Peyer's patch (tissue), 4 donors: Measurements from ENCODE around the gene NCS1. TPM values are rescaled to one million over a fixed set of nuclear protein-coding genes. Genes with fewer than 3 reads are reported as not detected.
A peak's percentile ranks its signal among the peaks of the same experiment; 100 is the strongest.

Experiments used
- DNase-seq, 3 donors: peaks; one replicate each; pipeline ENCODE4 v3.0.0-alpha.2; 2017 to 2019
- H3K27ac ChIP-seq, 4 donors: fragments of 200-600 bp; sonication (generic); one replicate each; pipeline ENCODE4 v1.5.1; 2016 to 2019
- H3K27me3 ChIP-seq, 2 donors: fragments of 200-600 bp; sonication (generic); one replicate each; pipeline ENCODE4 v1.5.1; 2019
- H3K36me3 ChIP-seq, 3 donors: fragments of 200-600 bp; sonication (generic); one replicate each; pipeline ENCODE4 v1.5.1; 2016 to 2019
- H3K4me1 ChIP-seq, 4 donors: fragments of 200-600 bp; sonication (generic); one replicate each; pipeline ENCODE4 v1.5.1; 2016 to 2019
- H3K4me3 ChIP-seq, 4 donors: fragments of 200-600 bp; sonication (generic); 1 replicate in 3 of 4; 2 replicates in 1 of 4; pipeline ENCODE4 v1.5.1; 2016 to 2019; ENCODE audit warnings: mild to moderate bottlenecking in 1 of 4
- H3K9me3 ChIP-seq, 4 donors: fragments of 200-600 bp; sonication (generic); one replicate each; pipeline ENCODE4 v1.5.1; 2016 to 2019; ENCODE audit warnings: mild to moderate bottlenecking in 1 of 4
- POLR2A ChIP-seq, 2 donors: fragments of 450-650 bp; IDR thresholded peaks; one replicate each; pipeline ENCODE4 v1.5.1; 2017; ENCODE audit warnings: antibody characterized with exemption in 2 of 2, mild to moderate bottlenecking in 2 of 2, moderate library complexity in 2 of 2
- total RNA-seq, 4 donors: library from RNA; depleted of rRNA; stranded (reverse); fragments of >200 nt; gene quantifications; one replicate each; pipeline ENCODE4 v1.1.0, GENCODE V29; 2016
- TF ChIP-seq, protein P1 (sequence below), 6 experiments: fragments of 450-650 bp in 4 of 6; fragments of 200-600 bp in 2 of 6; sonication (generic) in 1 of 6; IDR thresholded peaks; one replicate each; pipeline ENCODE4 v1.5.1; 2017 to 2019; ENCODE audit warnings: antibody characterized with exemption in 6 of 6, mild to moderate bottlenecking in 3 of 6, moderate library complexity in 1 of 6

NCS1 gene
- total RNA-seq, 4 donors from 2014 or later = 0.70 to 6.6 (median 4.1) TPM

DNA sequence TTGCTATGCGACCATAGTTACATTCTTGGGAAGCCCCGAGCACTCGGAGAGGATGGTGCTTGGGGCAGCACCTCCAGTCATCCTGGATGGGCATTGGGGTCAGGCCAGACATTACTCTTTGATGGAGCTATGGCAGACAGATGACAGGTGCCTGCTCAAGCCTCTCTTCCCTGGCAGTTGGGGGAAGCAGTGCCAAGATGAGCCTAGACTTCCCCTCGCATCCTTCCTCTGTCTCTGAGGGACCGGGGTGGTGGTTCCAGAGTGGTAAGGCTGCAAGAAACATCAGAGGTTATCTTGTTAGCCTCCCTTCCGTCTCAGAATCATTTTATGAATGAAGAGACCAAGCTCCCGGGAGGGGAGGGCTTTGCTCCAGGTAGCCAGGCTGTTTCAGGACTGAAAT lies 90.6 kb downstream of the NCS1 start:
- H3K27ac ChIP-seq = peak overlapping the region in 2 of 4 donors; percentile 5 to 70
- DNase-seq = peak in 1 of 3 donors; percentile 11
- H3K4me1 ChIP-seq = peaks cover 0 to 22% (median 0%) of the 10 kb centered on the region in 4 donors

DNA sequence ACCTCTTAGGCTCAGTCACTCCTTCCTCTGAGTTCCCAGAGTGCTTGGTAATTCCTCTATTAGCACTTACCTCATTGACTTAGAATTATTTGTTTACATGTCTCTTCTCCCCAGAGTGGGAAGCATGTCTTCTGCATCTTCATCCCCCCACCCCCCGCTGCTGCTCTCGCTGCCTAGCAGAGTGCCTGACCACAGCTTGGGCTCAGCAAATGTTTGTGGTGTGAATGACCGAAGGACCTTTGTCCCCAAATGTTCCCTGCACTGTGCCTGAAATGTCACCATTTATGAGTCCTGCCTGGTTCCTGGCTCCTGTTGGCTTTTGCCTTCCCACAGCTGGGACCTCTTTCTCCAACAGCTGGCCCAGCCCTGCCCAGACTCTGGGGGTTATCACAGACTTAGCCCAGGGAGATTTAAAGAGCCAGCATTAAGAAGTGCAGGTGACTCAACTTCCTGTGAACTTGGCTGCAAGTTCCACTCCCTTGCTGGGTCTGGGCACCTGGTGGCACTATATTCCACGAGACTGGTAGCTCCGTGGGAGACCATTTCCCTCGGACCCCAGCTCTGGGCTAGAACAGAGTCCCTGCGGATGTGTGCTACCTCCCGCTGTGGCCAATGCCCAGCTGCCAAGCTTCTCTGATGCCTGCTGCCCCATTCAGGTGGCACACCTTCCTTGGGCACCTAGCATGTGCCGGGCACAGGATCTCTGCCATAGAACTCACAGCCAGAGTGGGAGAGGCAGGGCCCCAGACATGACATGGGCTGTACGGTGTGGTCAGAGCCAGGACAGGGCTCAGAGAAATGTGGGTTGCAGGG lies 91.6 kb downstream of the NCS1 start:
- peak in 1 of 3 donors; percentile 45 for DNase-seq
- Histone ChIP-seq H3K27me3 (peaks cover 0 to 13% of the 10 kb centered on the region in 2 donors), H3K36me3 (no peaks in the 10 kb centered on the region), H3K9me3 (no peaks in the 10 kb centered on the region), H3K4me3 (no peak overlapping the region), H3K4me1 (peaks cover 0 to 22% (median 0%) of the 10 kb centered on the region in 4 donors), H3K27ac (peak overlapping the region in 2 of 4 donors; percentile 38 to 45)
- TF ChIP-seq POLR2A (IDR thresholded peaks at IDR 0.05) = no peak
- TF ChIP-seq, protein P1, sequence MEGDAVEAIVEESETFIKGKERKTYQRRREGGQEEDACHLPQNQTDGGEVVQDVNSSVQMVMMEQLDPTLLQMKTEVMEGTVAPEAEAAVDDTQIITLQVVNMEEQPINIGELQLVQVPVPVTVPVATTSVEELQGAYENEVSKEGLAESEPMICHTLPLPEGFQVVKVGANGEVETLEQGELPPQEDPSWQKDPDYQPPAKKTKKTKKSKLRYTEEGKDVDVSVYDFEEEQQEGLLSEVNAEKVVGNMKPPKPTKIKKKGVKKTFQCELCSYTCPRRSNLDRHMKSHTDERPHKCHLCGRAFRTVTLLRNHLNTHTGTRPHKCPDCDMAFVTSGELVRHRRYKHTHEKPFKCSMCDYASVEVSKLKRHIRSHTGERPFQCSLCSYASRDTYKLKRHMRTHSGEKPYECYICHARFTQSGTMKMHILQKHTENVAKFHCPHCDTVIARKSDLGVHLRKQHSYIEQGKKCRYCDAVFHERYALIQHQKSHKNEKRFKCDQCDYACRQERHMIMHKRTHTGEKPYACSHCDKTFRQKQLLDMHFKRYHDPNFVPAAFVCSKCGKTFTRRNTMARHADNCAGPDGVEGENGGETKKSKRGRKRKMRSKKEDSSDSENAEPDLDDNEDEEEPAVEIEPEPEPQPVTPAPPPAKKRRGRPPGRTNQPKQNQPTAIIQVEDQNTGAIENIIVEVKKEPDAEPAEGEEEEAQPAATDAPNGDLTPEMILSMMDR (IDR thresholded peaks at IDR 0.05) = no peak

More for the DNA sequence above, 90.6 kb downstream of the NCS1 start:
- Histone ChIP-seq H3K27me3 (peaks cover 0 to 13% of the 10 kb centered on the region in 2 donors), H3K4me3 (no peak overlapping the region), H3K36me3 (no peaks in the 10 kb centered on the region), H3K9me3 (peaks cover 0 to 3% (median 0%) of the 10 kb centered on the region in 4 donors)
- TF ChIP-seq, protein P1 (IDR thresholded peaks at IDR 0.05) = no peak
- TF ChIP-seq POLR2A (IDR thresholded peaks at IDR 0.05) = no peak

DNA sequence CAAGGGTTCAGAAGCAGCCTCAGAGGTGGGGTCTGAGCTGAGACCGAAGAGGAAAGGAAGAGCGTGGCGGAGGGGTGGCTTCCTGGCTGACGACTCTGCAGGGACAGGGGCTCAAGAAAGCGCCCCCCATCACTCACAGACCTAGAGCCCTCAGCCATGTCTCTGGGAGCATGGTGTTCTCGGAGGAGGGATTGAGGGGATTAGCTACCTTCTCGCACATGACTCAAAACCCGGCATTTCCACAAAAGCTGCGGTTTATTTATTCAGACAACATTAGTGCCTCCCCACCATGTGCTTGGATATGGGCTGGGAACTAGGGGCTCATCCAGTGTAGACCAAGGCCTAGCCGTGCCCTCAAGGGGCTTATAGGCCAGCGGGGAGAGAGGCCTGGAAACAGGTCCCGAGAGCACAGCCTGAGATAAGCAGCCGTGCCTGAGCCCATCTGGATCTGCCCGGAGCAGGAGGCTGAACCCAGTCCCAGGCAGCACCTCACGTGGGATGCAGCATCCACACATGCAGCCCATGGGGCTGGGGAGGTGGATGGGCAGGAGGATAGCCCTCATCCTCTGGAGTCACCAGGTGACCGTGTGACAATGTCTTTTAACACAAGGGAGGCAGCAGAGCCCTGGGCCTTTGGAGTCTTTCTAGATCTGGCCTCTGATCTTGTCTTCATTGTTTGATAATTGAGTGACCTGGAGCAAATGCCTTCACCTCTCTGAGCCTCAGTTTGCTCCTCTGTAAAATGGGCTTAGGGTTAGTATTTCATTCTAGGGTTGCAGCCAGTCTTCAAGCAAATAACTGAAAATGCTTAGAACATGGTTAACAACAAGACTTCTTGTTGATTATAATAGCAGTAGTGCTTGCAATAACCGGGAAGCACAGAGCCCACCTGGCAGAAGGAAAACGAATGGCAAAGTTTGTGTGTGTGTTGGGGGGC lies 92.5 kb downstream of the NCS1 start:
- Histone ChIP-seq H3K27me3 (peaks cover 0 to 13% of the 10 kb centered on the region in 2 donors), H3K27ac (peak overlapping the region in 3 of 4 donors; percentile 38 to 82 (median 68)), H3K4me3 (peak overlapping the region in 1 of 4 donors; percentile 52), H3K36me3 (no peaks in the 10 kb centered on the region), H3K9me3 (no peaks in the 10 kb centered on the region), H3K4me1 (peaks cover 0 to 22% (median 0%) of the 10 kb centered on the region in 4 donors)
- DNase-seq = peak in 1 of 3 donors; percentile 37
- no peak for TF ChIP-seq POLR2A (IDR thresholded peaks at IDR 0.05)
- TF ChIP-seq, protein P1 (IDR thresholded peaks at IDR 0.05) = no peak

DNA sequence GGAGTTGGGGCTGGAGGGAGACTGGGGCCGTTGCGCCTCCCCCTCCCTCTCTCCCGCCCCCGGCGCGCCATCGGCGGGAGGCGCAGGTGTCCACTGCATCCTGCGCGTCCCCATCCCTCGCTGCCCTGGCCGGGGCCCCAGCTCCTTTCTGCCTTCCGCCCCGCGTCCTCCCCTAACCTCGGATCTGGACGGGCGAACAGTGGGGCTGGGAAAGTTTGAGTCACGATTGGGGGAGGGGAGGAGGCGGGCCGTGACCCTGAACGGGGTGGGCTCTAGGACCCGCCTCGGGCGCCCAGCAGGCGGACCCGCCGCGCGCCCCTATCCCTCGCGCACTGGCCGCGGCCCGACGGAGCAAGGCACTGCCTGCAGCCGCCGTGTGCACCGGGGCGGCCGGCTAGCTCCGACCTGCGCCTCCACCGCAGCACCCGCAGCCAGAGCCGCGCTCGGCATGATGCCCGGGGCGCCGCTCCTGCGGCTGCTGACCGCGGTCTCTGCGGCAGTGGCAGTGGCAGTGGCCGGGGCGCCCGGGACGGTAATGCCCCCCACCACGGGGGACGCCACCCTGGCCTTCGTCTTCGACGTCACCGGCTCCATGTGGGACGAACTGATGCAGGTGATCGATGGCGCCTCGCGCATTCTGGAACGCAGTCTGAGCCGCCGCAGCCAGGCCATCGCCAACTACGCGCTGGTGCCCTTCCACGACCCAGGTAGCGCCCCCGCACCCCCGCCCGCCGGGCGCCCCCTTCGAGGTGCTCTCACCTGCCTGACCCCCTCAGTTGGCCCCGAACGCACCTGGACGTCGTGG lies 93.4 kb downstream of the NCS1 start, which contains the start of gene HMCN2:
TSS of gene HMCN2 (plus strand) at position 330 of the 805 bp plus-strand sequence. CDS start at position 449, 119 bp downstream.
- H3K4me3 ChIP-seq = peak within 1 kb of the TSS; percentile 16 to 52 (median 32)
- H3K9me3 ChIP-seq = no peaks in the 10 kb centered on the region
- H3K27me3 ChIP-seq = peaks cover 0 to 13% of the 10 kb centered on the region in 2 donors
- peak in 1 of 3 donors; percentile 45 for DNase-seq
- TF ChIP-seq POLR2A (IDR thresholded peaks at IDR 0.05) = no peak
- TF ChIP-seq, protein P1 (IDR thresholded peaks at IDR 0.05) = no peak
- peaks cover 0 to 22% (median 0%) of the 10 kb centered on the region in 4 donors for H3K4me1 ChIP-seq
- peak within 1 kb of the TSS; percentile 23 to 82 (median 64) for H3K27ac ChIP-seq
- H3K36me3 ChIP-seq = no peaks in the 10 kb centered on the region
